Stimulated activated CD4-positive, alpha-beta T cell treated with anti-CD3 and anti-CD28 coated beads, Interleukin-1b, Interleukin-23, amount 100 ng/mL, for 24 hours (primary cell): ENCODE data around the gene B3GNT5.

Experiments
- DNase-seq, 4 experiments: peaks; one replicate each; pipeline ENCODE4 v3.0.0-alpha.2; 2020; ENCODE audit warnings: low read depth in 4 of 4, low spot score in 1 of 4

Gene B3GNT5

GRCh38 chr3:183288117-183288516 is 35.1 kb downstream of the B3GNT5 start:
- no peak for DNase-seq

GRCh38 chr3:183290216-183290615 is 37.2 kb downstream of the B3GNT5 start:
- no peak for DNase-seq

- DNase-seq = no peak
Observed at GRCh38 chr3:183291497-183292031, 38.5 kb downstream of the B3GNT5 start.

GRCh38 chr3:183293966-183294365 is 40.9 kb downstream of the B3GNT5 start:
- no peak for DNase-seq

- no peak for DNase-seq
Observed at GRCh38 chr3:183295211-183295610, 42.2 kb downstream of the B3GNT5 start.

- no peak for DNase-seq
Observed at GRCh38 chr3:183296944-183297343, 43.9 kb downstream of the B3GNT5 start.

DNA sequence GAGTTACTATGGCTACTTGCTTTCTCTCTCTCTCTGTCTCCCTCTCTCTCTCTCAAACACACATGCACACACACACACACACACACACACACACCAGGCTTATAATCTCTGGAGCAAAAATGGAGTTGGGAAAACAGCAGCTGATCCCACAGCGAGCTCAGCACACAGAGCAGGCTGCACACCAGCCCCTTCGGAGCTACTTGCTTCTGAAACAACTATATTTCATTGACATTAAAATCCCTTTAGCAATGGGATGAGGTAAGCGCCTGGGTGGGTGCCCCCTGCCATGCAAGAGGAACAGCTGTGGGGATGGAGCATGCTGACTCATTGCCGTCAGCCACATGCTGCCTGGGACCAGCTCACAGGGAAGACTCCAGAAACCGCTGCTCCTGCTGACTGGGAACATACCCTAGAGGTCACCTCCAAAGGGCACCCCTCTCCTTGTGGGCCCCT is 45.7 kb downstream of the B3GNT5 start:
- no peak for DNase-seq

DNA sequence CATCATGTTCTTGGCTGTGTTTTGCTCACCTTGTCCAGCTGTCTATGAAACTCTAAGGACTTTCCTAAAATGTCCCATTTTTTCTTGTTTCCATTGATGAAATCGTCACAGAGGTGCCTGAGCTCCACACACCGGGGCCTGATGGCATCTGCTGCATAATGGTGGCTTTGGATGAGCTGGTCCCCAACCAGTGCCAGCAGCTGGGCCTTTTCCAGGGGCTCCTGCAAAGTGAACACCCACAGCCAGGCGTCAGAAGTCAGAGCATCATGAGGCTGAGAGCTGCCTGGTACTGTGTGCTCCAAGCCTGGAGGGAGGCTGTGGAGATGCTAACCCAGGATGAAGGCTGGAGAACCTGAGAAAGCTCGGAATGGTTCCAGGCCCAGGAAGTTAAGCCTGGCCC is 46.9 kb downstream of the B3GNT5 start:
- no peak for DNase-seq

GRCh38 chr3:183300996-183301562 is 48.0 kb downstream of the B3GNT5 start:
- no peak for DNase-seq

DNA sequence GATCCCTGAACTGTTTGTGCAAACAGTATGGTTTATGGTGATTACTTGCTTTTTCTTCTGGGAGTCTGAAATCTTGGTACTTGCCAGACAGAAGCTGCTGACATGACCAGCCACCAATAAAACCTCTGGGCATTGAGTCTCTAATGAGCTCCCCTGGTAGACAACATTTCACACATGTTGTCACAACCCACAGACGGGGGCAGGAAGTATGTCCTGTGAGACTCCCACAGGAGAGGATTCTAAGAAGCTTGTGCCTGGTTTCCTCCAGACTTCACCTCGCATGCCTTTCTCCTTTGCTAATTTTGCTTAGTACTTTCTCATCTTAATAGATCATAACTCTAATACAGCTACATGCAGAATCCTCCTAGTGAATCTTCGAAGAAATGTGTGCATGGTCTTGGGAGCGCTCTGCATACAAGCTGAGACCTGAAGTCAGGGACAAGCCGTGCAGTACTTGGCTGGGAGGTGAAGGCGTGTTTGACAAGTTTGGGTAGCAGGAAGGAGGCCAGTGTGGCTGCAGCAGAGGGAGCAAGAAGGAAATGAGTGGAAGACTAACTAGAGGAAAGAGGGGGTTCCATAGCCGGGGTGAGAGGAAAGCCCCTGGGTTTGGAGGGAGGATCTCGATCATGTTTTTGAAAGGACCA is 49.0 kb downstream of the B3GNT5 start:
- no peak for DNase-seq

GRCh38 chr3:183303690-183304089 is 50.6 kb downstream of the B3GNT5 start:
- no peak for DNase-seq

GRCh38 chr3:183306798-183307671 is 54.0 kb downstream of the B3GNT5 start:
- DNase-seq = peak in 1 of 4 experiments; percentile 16

DNA sequence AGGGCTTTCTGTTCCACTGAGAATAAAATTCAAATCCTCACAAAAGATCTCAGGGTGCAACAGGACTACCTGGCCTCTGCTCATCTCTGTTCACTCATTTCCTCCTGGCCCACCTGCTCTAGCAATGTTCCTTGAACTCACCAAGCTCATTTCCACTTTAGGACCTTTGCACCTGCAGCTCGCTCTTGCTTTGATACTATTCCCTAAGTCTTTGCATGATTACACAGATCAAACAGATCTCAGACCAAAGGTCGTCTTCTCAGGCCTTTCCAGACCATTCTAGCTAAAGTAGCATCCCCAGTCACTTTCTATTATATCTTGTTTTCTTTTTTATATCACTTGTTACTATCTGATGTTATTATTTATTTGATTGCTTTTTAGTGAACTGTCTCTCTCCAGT is 54.7 kb downstream of the B3GNT5 start:
- no peak for DNase-seq

DNA sequence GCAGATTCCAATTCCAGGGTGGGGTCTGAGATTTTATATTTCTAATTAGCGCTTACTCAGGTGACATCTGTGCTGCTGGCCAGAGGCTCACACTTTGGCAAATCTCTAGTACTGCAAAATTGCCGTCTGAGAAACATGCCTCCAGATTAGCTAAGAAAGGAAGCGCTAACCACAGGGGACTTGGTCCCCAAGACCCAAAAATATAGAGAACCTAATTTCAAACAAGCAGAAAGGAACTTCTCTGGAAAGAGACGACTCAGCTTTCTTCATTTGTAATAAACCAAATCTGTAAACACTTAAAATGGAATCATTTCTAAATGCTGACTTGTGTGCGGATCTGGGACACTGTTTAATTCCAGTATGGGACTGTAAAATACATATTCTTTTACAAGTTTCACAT is 55.7 kb downstream of the B3GNT5 start:
- DNase-seq = no peak

DNA sequence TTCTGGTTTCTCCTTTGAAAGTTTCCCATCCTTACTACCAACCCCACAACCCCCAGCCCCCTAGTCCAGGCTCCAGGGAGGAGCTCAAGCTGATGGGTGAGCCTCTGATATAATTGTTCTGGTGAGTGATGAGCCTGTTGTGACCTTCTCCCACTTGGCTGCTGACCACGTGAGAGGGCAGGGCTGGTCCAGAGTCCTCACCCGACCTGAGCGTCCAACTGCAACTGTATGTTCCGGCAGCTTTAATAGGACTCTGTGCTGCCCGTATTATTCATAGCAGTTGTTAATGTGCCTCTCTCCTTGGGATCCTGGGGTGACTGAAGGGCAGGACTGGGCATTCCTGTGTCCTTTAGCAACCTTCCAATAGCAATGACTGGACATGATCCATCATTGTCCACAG is 56.2 kb downstream of the B3GNT5 start:
- DNase-seq = no peak

GRCh38 chr3:183310936-183311335 is 57.9 kb downstream of the B3GNT5 start:
- DNase-seq = no peak

DNA sequence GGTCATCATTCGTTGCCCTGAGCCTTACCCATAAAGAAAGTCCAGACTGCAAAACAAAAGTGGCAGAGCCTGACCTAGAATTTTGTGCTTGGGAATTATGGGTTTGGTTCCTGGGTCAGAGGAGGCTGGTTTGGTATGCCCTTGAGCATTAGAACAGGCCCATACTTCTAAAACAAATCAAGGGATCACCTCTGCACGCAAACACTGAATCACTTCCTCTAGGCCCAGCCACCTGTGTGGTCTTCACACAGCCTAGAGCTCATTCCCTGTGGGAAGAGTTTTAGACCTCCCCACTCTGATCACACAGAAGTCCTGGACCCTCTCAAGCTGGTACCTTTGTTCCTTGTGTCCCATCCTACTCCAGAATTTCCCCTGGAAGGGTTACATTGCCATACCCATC is 59.4 kb downstream of the B3GNT5 start:
- DNase-seq = no peak

DNA sequence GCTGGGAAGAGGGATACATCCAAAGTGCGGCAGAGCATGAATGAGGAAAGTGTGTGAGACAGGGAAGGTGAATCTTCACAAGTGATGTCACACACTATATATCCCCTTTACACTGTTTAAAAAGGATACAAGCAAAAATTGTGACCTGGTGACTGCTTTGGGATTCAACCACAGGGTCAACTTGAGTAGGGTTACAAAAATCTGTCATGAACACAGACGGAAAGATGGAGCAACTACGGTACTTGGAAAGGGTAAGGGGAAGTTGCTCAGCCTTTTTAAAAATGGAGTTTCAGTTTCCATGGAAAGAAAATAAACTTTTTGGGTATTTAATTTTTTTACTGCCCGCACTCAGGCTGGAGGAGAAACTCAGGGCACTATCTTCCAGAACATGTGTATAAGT is 60.3 kb downstream of the B3GNT5 start:
- no peak for DNase-seq

- no peak for DNase-seq
Observed at GRCh38 chr3:183313764-183314163, 60.7 kb downstream of the B3GNT5 start.

GRCh38 chr3:183315739-183316138 is 62.7 kb downstream of the B3GNT5 start:
- no peak for DNase-seq

GRCh38 chr3:183317271-183317670 is 64.2 kb downstream of the B3GNT5 start:
- no peak for DNase-seq
